NOMO-1 treated with DMSO at 0.1 percent for 48 hours (cell line): ENCODE results near the gene GPR35.

Experiments
- DNase-seq: peaks from one replicate; lab custom pipeline; 2025; ENCODE audit not compliant: unreplicated experiment; lab: John Stamatoyannopoulos, UW

GPR35 gene

GRCh38 chr2:240622531-240623235, 2.6 kb upstream of the GPR35 start:
- no peak for DNase-seq

DNA sequence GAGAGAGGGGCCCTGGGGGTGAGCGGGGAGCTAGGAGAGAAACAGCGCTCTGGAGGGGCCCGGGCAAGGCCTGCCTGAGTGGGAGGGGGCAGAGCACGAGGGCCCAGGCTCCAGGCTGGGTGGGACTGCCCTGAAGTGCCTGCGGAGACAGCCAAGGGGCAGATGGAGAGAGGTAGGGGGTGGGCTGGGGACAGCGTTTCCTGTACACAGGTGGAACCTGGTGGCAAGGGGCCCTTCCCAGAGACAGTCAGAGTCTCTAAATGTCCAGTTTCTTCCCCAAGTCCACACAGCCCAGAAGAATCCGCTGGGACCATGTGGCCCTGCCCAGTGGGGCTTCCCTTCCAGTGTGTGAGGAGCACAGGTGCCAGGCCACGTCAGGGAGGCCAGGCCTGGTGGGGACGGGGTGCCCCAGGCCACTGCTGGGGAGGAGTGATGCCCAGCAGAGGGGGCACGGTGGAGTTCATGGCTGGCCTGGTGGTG, 1.7 kb upstream of the GPR35 start:
- DNase-seq = no peak

DNA sequence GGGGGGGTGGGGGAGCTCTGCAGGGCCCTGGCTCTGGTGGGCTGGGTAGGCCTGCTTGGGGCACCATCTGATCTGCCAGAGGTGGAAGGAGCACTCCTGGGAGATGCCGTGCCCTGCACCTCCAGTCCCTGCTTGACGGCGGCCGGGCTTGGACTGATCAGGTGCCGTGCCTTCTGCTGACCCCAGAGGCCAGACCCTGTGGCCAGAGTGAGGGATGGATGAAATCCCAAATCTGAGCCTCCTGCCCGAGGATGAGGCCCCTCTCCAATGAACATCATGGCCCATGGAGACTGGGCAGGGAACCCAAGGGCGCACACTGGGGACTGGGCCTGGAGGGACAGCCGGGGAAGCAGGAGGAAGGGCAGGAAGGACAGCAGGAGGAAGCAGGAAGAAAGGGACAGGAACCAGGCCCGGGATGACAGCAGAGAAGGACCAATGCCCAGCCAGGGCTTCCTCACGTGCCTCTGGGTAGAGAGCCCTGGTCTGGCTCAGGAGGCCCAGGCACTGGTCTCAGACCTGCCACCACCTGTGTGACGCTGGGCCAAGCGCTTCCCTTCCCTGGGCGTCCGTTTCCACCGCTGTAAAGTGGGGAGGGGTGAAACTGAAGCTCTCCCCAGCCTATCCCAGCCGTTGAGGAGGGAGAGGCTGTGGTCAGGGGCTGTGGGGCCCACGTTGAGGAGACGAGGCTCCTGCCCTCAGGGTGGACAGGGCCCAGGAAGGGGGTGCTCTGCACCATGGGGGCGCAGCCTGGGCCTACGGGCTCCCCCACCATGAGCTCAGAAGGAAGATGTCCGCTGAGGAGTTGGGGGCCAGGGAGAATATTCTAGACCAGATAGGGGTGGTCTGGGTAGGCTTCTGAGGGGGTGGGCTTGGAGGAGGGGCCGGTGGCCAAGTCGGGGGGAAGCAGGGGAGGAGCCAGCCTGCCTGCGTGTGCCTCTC, 1.0 kb upstream of the GPR35 start:
- peak; percentile 49 for DNase-seq

- peak; percentile 88 for DNase-seq
Measured at GRCh38 chr2:240626531-240627300, 1.4 kb downstream of the GPR35 start.

GRCh38 chr2:240627736-240628506, 2.6 kb downstream of the GPR35 start:
- DNase-seq = no peak

DNA sequence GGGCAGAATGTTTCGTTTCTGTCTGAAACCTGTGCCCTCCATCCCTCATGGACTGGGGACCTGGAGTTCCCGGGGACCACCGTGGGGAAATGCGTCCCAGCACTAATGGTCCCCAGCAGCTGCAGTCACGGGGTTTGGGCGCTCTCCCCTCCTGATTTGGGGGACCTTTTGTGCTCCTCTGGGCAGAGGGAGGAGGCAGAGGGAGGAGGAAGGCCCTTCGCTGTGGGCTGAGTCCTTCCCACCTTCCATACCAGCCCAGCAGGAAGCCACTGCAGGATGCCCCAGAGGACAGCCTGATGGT, 3.2 kb downstream of the GPR35 start:
- no peak for DNase-seq

GRCh38 chr2:240628808-240629618, 3.7 kb downstream of the GPR35 start:
- DNase-seq = no peak

GRCh38 chr2:240629619-240629967, 4.3 kb downstream of the GPR35 start:
- no peak for DNase-seq

DNA sequence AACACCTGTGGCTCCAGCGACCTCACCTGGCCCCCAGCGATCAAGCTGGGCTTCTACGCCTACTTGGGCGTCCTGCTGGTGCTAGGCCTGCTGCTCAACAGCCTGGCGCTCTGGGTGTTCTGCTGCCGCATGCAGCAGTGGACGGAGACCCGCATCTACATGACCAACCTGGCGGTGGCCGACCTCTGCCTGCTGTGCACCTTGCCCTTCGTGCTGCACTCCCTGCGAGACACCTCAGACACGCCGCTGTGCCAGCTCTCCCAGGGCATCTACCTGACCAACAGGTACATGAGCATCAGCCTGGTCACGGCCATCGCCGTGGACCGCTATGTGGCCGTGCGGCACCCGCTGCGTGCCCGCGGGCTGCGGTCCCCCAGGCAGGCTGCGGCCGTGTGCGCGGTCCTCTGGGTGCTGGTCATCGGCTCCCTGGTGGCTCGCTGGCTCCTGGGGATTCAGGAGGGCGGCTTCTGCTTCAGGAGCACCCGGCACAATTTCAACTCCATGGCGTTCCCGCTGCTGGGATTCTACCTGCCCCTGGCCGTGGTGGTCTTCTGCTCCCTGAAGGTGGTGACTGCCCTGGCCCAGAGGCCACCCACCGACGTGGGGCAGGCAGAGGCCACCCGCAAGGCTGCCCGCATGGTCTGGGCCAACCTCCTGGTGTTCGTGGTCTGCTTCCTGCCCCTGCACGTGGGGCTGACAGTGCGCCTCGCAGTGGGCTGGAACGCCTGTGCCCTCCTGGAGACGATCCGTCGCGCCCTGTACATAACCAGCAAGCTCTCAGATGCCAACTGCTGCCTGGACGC, 4.9 kb downstream of the GPR35 start:
- DNase-seq = no peak

DNA sequence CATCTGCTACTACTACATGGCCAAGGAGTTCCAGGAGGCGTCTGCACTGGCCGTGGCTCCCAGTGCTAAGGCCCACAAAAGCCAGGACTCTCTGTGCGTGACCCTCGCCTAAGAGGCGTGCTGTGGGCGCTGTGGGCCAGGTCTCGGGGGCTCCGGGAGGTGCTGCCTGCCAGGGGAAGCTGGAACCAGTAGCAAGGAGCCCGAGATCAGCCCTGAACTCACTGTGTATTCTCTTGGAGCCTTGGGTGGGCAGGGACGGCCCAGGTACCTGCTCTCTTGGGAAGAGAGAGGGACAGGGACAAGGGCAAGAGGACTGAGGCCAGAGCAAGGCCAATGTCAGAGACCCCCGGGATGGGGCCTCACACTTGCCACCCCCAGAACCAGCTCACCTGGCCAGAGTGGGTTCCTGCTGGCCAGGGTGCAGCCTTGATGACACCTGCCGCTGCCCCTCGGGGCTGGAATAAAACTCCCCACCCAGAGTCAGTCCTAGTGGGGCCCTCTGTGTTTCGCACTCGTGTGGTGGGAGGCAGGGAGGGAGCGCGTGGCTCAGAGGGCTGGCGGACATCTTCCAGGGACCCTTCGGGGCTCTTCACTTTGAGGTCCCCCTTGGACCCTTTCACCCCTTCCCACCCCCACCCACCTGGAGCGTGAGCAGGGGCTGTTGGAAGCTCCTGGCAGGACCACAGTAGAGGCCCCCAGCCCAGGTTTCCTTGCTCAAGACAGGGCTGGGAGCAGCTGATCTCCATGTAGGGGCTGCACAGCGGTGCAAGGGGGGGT, 5.7 kb downstream of the GPR35 start:
- no peak for DNase-seq

DNA sequence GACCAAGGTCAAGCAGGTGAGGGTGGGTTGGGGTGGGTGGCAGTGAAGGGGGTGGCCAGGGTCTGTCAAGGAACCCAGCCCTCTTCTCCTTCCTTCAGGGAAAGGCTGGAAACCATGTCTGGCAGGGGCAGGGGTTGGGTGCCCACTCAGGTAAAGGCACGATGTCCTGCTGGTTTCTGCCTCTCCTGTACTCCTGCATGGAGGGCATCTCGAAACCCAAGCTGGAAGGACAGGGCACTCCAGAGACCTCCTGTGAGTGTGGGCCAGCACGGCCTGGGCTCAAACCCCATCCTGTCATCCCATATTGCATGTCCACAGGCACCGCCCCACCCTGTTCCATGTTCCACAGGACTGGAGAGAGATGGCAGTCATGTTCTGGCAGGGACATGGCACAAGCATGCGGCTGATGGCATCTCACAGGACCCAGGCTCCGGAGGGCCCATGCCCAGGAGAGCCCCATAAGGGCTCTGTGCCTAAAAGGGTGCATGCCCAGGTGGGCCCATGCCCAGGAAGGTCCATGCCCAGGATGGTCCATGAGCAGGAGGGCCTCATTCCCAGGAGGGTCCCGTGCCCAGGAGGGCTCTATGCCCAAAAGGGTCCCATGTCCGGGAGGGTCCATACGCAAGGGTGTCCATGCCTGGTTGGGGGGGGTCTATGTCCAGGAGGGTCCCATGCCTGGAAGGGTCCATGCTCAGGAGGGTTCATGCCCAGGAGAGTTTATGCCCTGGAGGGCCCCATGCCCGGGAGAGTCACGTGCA, 6.4 kb downstream of the GPR35 start:
- DNase-seq = no peak

- DNase-seq = no peak
Measured at GRCh38 chr2:240632306-240632721, 7.0 kb downstream of the GPR35 start.

DNA sequence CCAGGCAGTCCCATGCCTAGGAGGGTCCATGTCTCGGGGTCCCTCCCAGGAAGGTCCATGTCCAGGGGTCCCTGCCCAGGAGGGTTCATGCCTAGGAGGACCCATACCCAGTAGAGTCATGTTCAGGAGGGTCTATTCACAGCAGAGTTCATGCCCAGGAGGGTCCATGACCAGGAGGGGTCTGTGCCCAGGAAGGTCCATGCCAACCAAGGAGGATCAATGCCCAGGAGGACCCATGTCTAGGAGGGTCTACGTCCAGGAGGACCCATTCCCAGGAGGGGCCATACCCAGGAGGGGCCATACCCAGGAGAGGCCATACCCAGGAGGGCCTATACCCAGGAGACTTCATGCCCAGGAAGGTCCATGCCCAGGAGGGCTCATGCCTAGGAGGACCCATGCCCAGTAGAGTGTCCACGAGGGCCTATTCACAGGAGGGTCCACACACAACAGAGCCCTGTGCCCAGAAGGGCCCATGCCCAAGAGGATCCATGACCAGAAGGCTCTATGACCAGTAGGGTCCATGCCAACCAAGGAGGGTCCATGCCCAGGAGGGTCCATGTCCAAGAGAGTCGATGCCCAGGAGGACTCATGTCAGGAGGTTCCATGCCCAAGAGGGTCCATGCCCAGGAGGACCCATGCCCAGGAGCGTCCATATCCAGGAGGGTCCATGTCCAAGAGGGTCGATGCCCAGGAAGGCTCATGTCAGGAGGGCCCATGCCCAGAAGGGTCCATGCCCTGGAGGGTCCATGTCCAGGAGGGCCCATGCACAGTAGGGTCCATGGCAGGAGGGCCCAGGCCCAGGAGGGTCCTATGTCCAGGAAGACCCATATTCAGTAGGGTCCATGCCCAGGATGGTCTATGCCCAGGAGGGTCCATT, 10.1 kb downstream of the GPR35 start:
- DNase-seq = no peak

GRCh38 chr2:240635998-240636547, 10.8 kb downstream of the GPR35 start:
- peak; percentile 13 for DNase-seq

GRCh38 chr2:240636563-240637115, 11.4 kb downstream of the GPR35 start:
- no peak for DNase-seq
